PFSK-1 (cell line): ENCODE measurements around the gene GCN1.

ENCODE experiments used
- FOXP2 ChIP-seq: optimal IDR thresholded peaks from 2 replicates; pipeline ENCODE3; 2011; ENCODE audit warnings: borderline replicate concordance, control low read depth, inconsistent platforms; ENCODE audit not compliant: insufficient read depth; ENCODE audit errors: extremely low read length, extremely low read depth
- POLR2AphosphoS5 ChIP-seq: IDR thresholded peaks from 2 replicates; pipeline ENCODE4 v1.6.1; 2012; ENCODE audit warnings: low read depth, mild to moderate bottlenecking, control low read depth, low read length, moderate library complexity
- REST ChIP-seq, 2 experiments: IDR thresholded peaks; 2 replicates each; pipeline versions ENCODE4 v1.6.1 to v1.8.0; 2011 to 2012; ENCODE audit warnings: low read depth in 2 of 2, low read length in 2 of 2, control low read depth in 1 of 2, inconsistent platforms in 1 of 2, mild to moderate bottlenecking in 1 of 2, moderate library complexity in 1 of 2; ENCODE audit not compliant: insufficient read depth in 1 of 2
- SIN3A ChIP-seq: IDR thresholded peaks from 2 replicates; pipeline ENCODE4 v1.6.1; 2012; ENCODE audit warnings: mild to moderate bottlenecking, low read length, moderate library complexity, borderline replicate concordance; ENCODE audit not compliant: insufficient read depth
- TAF1 ChIP-seq: IDR thresholded peaks from 2 replicates; pipeline ENCODE4 v1.6.1; 2012; ENCODE audit warnings: low read length, control low read depth, borderline replicate concordance; ENCODE audit not compliant: insufficient read depth

Gene GCN1

GRCh38 chr12:120134307-120134980 lies 60.1 kb downstream of the GCN1 start:
- TF ChIP-seq TAF1 (no peak), SIN3A (no peak), POLR2AphosphoS5 (no peak)

- TF ChIP-seq POLR2AphosphoS5 (no peak), REST (IDR thresholded peaks at IDR 0.05; ENCODE audit: insufficient read depth in 1 of 2, low read depth in 2 of 2, low read length in 2 of 2) (no peak), FOXP2 (no peak), SIN3A (no peak), TAF1 (no peak)
Observed at GRCh38 chr12:120132863-120133385, 61.6 kb downstream of the GCN1 start.

- TF ChIP-seq REST (IDR thresholded peaks at IDR 0.05; ENCODE audit: insufficient read depth in 1 of 2, low read depth in 2 of 2, low read length in 2 of 2), result no peak
- TF ChIP-seq TAF1, result no peak
- TF ChIP-seq FOXP2, result no peak
- no peak for TF ChIP-seq SIN3A
Observed at GRCh38 chr12:120132054-120132836, 62.3 kb downstream of the GCN1 start.

GRCh38 chr12:120131116-120131515 lies 63.4 kb downstream of the GCN1 start:
- TF ChIP-seq POLR2AphosphoS5 (no peak), FOXP2 (no peak)

- no peak for TF ChIP-seq TAF1
- no peak for TF ChIP-seq FOXP2
- no peak for TF ChIP-seq POLR2AphosphoS5
- TF ChIP-seq REST (IDR thresholded peaks at IDR 0.05; ENCODE audit: insufficient read depth in 1 of 2, low read depth in 2 of 2, low read length in 2 of 2), result no peak
- TF ChIP-seq SIN3A, result no peak
Observed at GRCh38 chr12:120130011-120130410, 64.5 kb downstream of the GCN1 start.

- TF ChIP-seq REST (IDR thresholded peaks at IDR 0.05; ENCODE audit: insufficient read depth in 1 of 2, low read depth in 2 of 2, low read length in 2 of 2) (no peak), SIN3A (no peak), POLR2AphosphoS5 (no peak; the same call in 1 of the 2 replicates), FOXP2 (no peak)
Observed at GRCh38 chr12:120126635-120127005, 67.9 kb downstream of the GCN1 start.
